GM19463 (cell line): ENCODE measurements around the gene ORC2.
A peak's percentile ranks its signal among the peaks of the same experiment; 100 is the strongest.
"Not testable (repeated sequence)": the region's sequence is repeated elsewhere in the genome, so short reads cannot be mapped to it uniquely, and the experiment has no call there.

Source experiments
- ATAC-seq: cut with Tn5 transposase; IDR thresholded peaks from one replicate; pipeline ENCODE4 v1.9.1; 2021; ENCODE audit warnings: mild to moderate bottlenecking, moderate library complexity; ENCODE audit not compliant: unreplicated experiment

Gene ORC2

GRCh38 chr2:200963124-200963917, at the start of gene ORC2:
Gene ORC2 (minus strand): TSS chr2:200963660. CDS start chr2:200958123, 5,537 bp downstream.
- peak; percentile 91 for ATAC-seq

- no peak for ATAC-seq
These were observed 44.9 kb upstream of the ORC2 start for GRCh38 chr2:201008296-201008829.

GRCh38 chr2:201007584-201007998, 44.1 kb upstream of the ORC2 start:
- ATAC-seq = no peak

GRCh38 chr2:201006704-201007103, 43.2 kb upstream of the ORC2 start:
- ATAC-seq = no peak

GRCh38 chr2:201004370-201004769, 40.9 kb upstream of the ORC2 start:
- no peak for ATAC-seq

- ATAC-seq = no peak
These were observed 29.6 kb upstream of the ORC2 start for GRCh38 chr2:200993097-200993496.

- ATAC-seq = no peak
These were observed 23.7 kb upstream of the ORC2 start for GRCh38 chr2:200987137-200987536.

- no peak for ATAC-seq
These were observed 22.3 kb upstream of the ORC2 start for GRCh38 chr2:200985799-200986198.

GRCh38 chr2:200976710-200977109, 13.2 kb upstream of the ORC2 start:
- ATAC-seq = no peak

GRCh38 chr2:200975672-200976071, 12.2 kb upstream of the ORC2 start:
- ATAC-seq = no peak

- ATAC-seq = not testable (repeated sequence)
These were observed 6.6 kb upstream of the ORC2 start for GRCh38 chr2:200970057-200970456.

GRCh38 chr2:200968735-200969134, 5.3 kb upstream of the ORC2 start:
- ATAC-seq = no peak

- no peak for ATAC-seq
These were observed 4.7 kb upstream of the ORC2 start for GRCh38 chr2:200968162-200968561.

GRCh38 chr2:200966770-200967169, 3.3 kb upstream of the ORC2 start:
- no peak for ATAC-seq

GRCh38 chr2:200964498-200964897, 1.0 kb upstream of the ORC2 start:
- no peak for ATAC-seq

GRCh38 chr2:200963918-200964252, 425 bp upstream of the ORC2 start:
- peak; percentile 1 for ATAC-seq

- peak; percentile 7 for ATAC-seq
These were observed 693 bp downstream of the ORC2 start for GRCh38 chr2:200962811-200963123.

GRCh38 chr2:200961674-200962073, 1.8 kb downstream of the ORC2 start:
- no peak for ATAC-seq

- ATAC-seq = no peak
These were observed 13.1 kb downstream of the ORC2 start for GRCh38 chr2:200950378-200950777.

GRCh38 chr2:200945395-200945729, 18.1 kb downstream of the ORC2 start:
- ATAC-seq = no peak

GRCh38 chr2:200944467-200945394, 18.7 kb downstream of the ORC2 start:
- ATAC-seq = peak; percentile 83

GRCh38 chr2:200943527-200944105, 19.8 kb downstream of the ORC2 start:
- no peak for ATAC-seq
